Adrenal gland (tissue), 12 donors: ENCODE results near the gene C9orf50. TPM values are rescaled to one million over a fixed set of nuclear protein-coding genes. Genes with fewer than 3 reads are reported as not detected.
A peak's percentile ranks its signal among the peaks of the same experiment; 100 is the strongest.

Source experiments
- DNase-seq, 7 donors: peaks; one replicate each; pipeline ENCODE4 v3.0.0-alpha.2; 2019 to 2020
- H3K27ac ChIP-seq, 5 donors: fragments of 200-600 bp; sonication (generic) in 4 of 5; 1 replicate in 3 of 5; 2 replicates in 2 of 5; pipeline versions ENCODE4 v1.5.1 to v1.8.0; 2016 to 2020; ENCODE audit warnings: mild to moderate bottlenecking in 1 of 5
- H3K27me3 ChIP-seq: fragments of 200-600 bp; 2 replicates; pipeline ENCODE4 v1.8.0; 2021
- H3K36me3 ChIP-seq, 2 donors: fragments of 200-600 bp; replicated peaks in 1 of 2; 1 replicate in 1 of 2; 2 replicates in 1 of 2; pipeline versions ENCODE4 v1.5.1 to v1.8.0; 2018 to 2022
- H3K4me1 ChIP-seq, 2 donors: fragments of 200-600 bp; replicated peaks in 1 of 2; 1 replicate in 1 of 2; 2 replicates in 1 of 2; pipeline versions ENCODE4 v1.5.1 to v1.8.0; 2018 to 2021
- H3K4me3 ChIP-seq, 4 donors: fragments of 200-600 bp; sonication (generic) in 3 of 4; one replicate each; pipeline ENCODE4 v1.5.1; 2016 to 2018
- H3K9me3 ChIP-seq, 3 donors: fragments of 200-600 bp; sonication (generic) in 1 of 3; replicated peaks in 1 of 3; 1 replicate in 2 of 3; 2 replicates in 1 of 3; pipeline versions ENCODE4 v1.5.1 to v1.8.0; 2016 to 2021
- CTCF ChIP-seq, 6 experiments: fragments of 450-650 bp in 4 of 6; fragments of 200-600 bp in 2 of 6; sonication (generic) in 1 of 6; IDR thresholded peaks; 1 replicate in 5 of 6; 2 replicates in 1 of 6; pipeline versions ENCODE4 v1.5.1 to v1.8.0; 2016 to 2021; ENCODE audit warnings: antibody characterized with exemption in 6 of 6, mild to moderate bottlenecking in 2 of 6, moderate library complexity in 1 of 6
- POLR2A ChIP-seq, 2 donors: fragments of 450-650 bp; IDR thresholded peaks; one replicate each; pipeline ENCODE4 v1.6.1; 2017; ENCODE audit warnings: antibody characterized with exemption in 2 of 2, mild to moderate bottlenecking in 2 of 2, moderate library complexity in 1 of 2
- WGBS, 4 donors: extraction: QIAGEN DNeasy Blood & Tissue Kit in 2 of 4; methylation state at CpG; one replicate each; pipeline versions ENCODE4 v1.1.5 to v1.1.7; 2013 to 2017; 5-methylcytosine and 5-hydroxymethylcytosine counted together
- intact Hi-C, 2 donors: fragments of 100-400 bp; cut with DNase I; formaldehyde crosslinking; loops; one replicate each; pipeline versions ENCODE4 v1.14.1 to v1.15.0; 2022 to 2023
- polyA plus RNA-seq, 3 donors: library from polyadenylated mRNA; stranded (reverse); fragments of 200-250 nt in 2 of 3; fragments of 350-450 nt in 1 of 3; fragmentation: Illumina TruSeq in 1 of 3; extraction: RNeasy Lipid Tissue Mini Kit (QIAGEN cat#74804) in 1 of 3; gene quantifications; one replicate each; pipeline ENCODE4 v1.2.3, GENCODE V29; 2013 to 2014
- total RNA-seq, 9 donors: library from RNA; depleted of rRNA in 4 of 9; stranded (reverse); fragments of >200 nt in 4 of 9; fragments of 120-200 nt in 1 of 9; fragmentation: NEBNext Ultra II Directional in 1 of 9; extraction: Animal tissue kit (Norgen Biotek cat#: 25700) in 1 of 9; gene quantifications; one replicate each; pipeline versions ENCODE4 v1.1.0 to v1.2.4, GENCODE V29; 2013 to 2023
- donor health status: healthy with polysubstance abuse.
- donor health status: Bipolar disorder and iron deficiency.
- donor health status: DM: yes; HTN: yes; CAD: no.
- donor health status: DM: no; HTN: no; CAD: no.
- donor health status: DM: no; HTN: no; CAD: no.
- donor health status: DM: yes; HTN: yes; CAD: no.

Gene C9orf50
- total and polyA plus RNA-seq, 12 donors: 0.11 to 0.74 (median 0.37) TPM; not detected in 7

GRCh38 chr9:129640871-129641749 lies 20.2 kb upstream of the C9orf50 start:
- peak overlapping the region; percentile 24 to 85 (median 73) for H3K27ac ChIP-seq
- intact Hi-C loops: loop anchor here in 1 of 2 donors (5.0 kb wide), 1 partner anchor 141 kb away; no protein-coding TSS in a partner anchor
- peaks cover 0 to 34% of the 10 kb centered on the region in 2 donors for H3K36me3 ChIP-seq
- H3K4me3 ChIP-seq: peak overlapping the region; percentile 61 to 99 (median 77)
- H3K4me1 ChIP-seq: peaks cover 18 to 25% of the 10 kb centered on the region in 2 donors
- TF ChIP-seq CTCF (IDR thresholded peaks at IDR 0.05): no peak
- no peak for TF ChIP-seq POLR2A (IDR thresholded peaks at IDR 0.05)
- no peaks in the 10 kb centered on the region for H3K9me3 ChIP-seq
- WGBS, 4 donors: 16 to 21% (median 18%) methylated on average over 28 to 44 of the region's 44 CpGs
- DNase-seq: peak in 2 of 7 donors; percentile 54 to 60
- H3K27me3 ChIP-seq: no peaks in the 10 kb centered on the region

GRCh38 chr9:129640086-129640870 lies 19.4 kb upstream of the C9orf50 start:
- Histone ChIP-seq H3K27me3 (no peaks in the 10 kb centered on the region), H3K9me3 (no peaks in the 10 kb centered on the region), H3K4me3 (peak overlapping the region in 1 of 4 donors; percentile 79), H3K27ac (peak overlapping the region in 4 of 5 donors; percentile 37 to 85 (median 54)), H3K4me1 (peaks cover 18 to 25% of the 10 kb centered on the region in 2 donors), H3K36me3 (peaks cover 0 to 42% of the 10 kb centered on the region in 2 donors)
- no peak for TF ChIP-seq POLR2A (IDR thresholded peaks at IDR 0.05)
- no peak for TF ChIP-seq CTCF (IDR thresholded peaks at IDR 0.05)
- intact Hi-C loops: loop anchor here in 1 of 2 donors (5.0 kb wide), 1 partner anchor 142 kb away; no protein-coding TSS in a partner anchor
- peak in 6 of 7 donors; percentile 78 to 85 (median 82) for DNase-seq
- 44 to 58% (median 48%) methylated on average over 9 to 25 of the region's 25 CpGs for WGBS, 4 donors

GRCh38 chr9:129639756-129640085 lies 18.8 kb upstream of the C9orf50 start:
- no peaks in the 10 kb centered on the region for H3K27me3 ChIP-seq
- H3K27ac ChIP-seq: peak overlapping the region in 3 of 5 donors; percentile 51 to 85 (median 58)
- no peak for DNase-seq
- no peaks in the 10 kb centered on the region for H3K9me3 ChIP-seq
- WGBS, 4 donors: 54 to 63% (median 57%) methylated on average over 3 to 12 of the region's 12 CpGs
- no peak for TF ChIP-seq CTCF (IDR thresholded peaks at IDR 0.05)
- TF ChIP-seq POLR2A (IDR thresholded peaks at IDR 0.05): no peak
- peaks cover 0 to 48% of the 10 kb centered on the region in 2 donors for H3K36me3 ChIP-seq
- H3K4me3 ChIP-seq: no peak overlapping the region
- intact Hi-C loops: loop anchor here in 1 of 2 donors (5.0 kb wide), 1 partner anchor 143 kb away; no protein-coding TSS in a partner anchor
- H3K4me1 ChIP-seq: peaks cover 18 to 25% of the 10 kb centered on the region in 2 donors
